Endothelial cell (in vitro differentiated cells): ENCODE results near the gene CNKSR1. TPM values are rescaled to one million over a fixed set of nuclear protein-coding genes. Genes with fewer than 3 reads are reported as not detected.

Source experiments
- total RNA-seq: library from RNA; stranded (reverse); fragmentation: NEBNext Ultra II Directional; extraction: Animal tissue kit (Norgen Biotek cat#: 25700); gene quantifications from one replicate; pipeline ENCODE4 v1.2.1, GENCODE V29; 2021; ENCODE audit not compliant: unreplicated experiment

Gene CNKSR1
- total RNA-seq, 1 donor from 2014 or later: 10.0 TPM

Other genes with a start within 250 kb of the CNKSR1 start
- 13.4 TPM for gene PAFAH2, start 179.4 kb upstream of the CNKSR1 start, total RNA-seq
- 1.8 TPM for gene EXTL1, start 155.7 kb upstream of the CNKSR1 start, total RNA-seq
- not detected for gene SLC30A2, start 131.4 kb upstream of the CNKSR1 start, total RNA-seq
- not detected for gene TRIM63, start 109.9 kb upstream of the CNKSR1 start, total RNA-seq
- gene PDIK1L, start 65.7 kb upstream of the CNKSR1 start, total RNA-seq: 6.8 TPM
- 13.5 TPM for gene FAM110D, start 18.4 kb upstream of the CNKSR1 start, total RNA-seq
- gene C1orf232, start 8.5 kb upstream of the CNKSR1 start, total RNA-seq: not detected
- gene ZNF593, start 7.6 kb upstream of the CNKSR1 start, total RNA-seq: 17.9 TPM
- gene ZNF593OS, start 5.7 kb upstream of the CNKSR1 start, total RNA-seq: not detected
- not detected for gene CATSPER4, start 13.1 kb downstream of the CNKSR1 start, total RNA-seq
- 9.7 TPM for gene CEP85, start 56.7 kb downstream of the CNKSR1 start, total RNA-seq
- gene SH3BGRL3, start 102.6 kb downstream of the CNKSR1 start, total RNA-seq: 226 TPM
- 16.0 TPM for gene UBXN11, start 129.1 kb downstream of the CNKSR1 start, total RNA-seq
- gene CD52, start 140.5 kb downstream of the CNKSR1 start, total RNA-seq: 21.8 TPM
- 1.4 TPM for gene CRYBG2, start 176.6 kb downstream of the CNKSR1 start, total RNA-seq
- gene ZNF683, start 195.3 kb downstream of the CNKSR1 start, total RNA-seq: not detected
- 107 TPM for gene LIN28A, start 233.3 kb downstream of the CNKSR1 start, total RNA-seq